DMS53 treated with DMSO at 0.1 percent for 48 hours (cell line): Measurements from ENCODE around the gene TARS2.

Experiments
- DNase-seq: peaks from one replicate; lab custom pipeline; 2025; ENCODE audit not compliant: unreplicated experiment; lab: John Stamatoyannopoulos, UW

TARS2 gene

GRCh38 chr1:150536836-150537731 lies 49.9 kb downstream of the TARS2 start:
- no peak for DNase-seq

- no peak for DNase-seq
Observed at GRCh38 chr1:150537732-150538684, 50.8 kb downstream of the TARS2 start.

- DNase-seq: no peak
Observed at GRCh38 chr1:150543500-150544143, 56.4 kb downstream of the TARS2 start.

- DNase-seq: no peak
Observed at GRCh38 chr1:150544204-150544603, 57.0 kb downstream of the TARS2 start.

GRCh38 chr1:150545486-150546032 lies 58.3 kb downstream of the TARS2 start:
- no peak for DNase-seq

GRCh38 chr1:150546294-150546937 lies 59.2 kb downstream of the TARS2 start:
- no peak for DNase-seq

- DNase-seq: no peak
Observed at GRCh38 chr1:150548324-150548631, 61.1 kb downstream of the TARS2 start.

GRCh38 chr1:150548632-150549495 lies 61.6 kb downstream of the TARS2 start, which contains the start of gene ADAMTSL4:
ADAMTSL4 (plus strand) TSS chr1:150549408; CDS start chr1:150552289, 2,881 bp downstream.
- DNase-seq: peak; percentile 43

- DNase-seq: no peak
Observed at GRCh38 chr1:150549496-150550221, 62.4 kb downstream of the TARS2 start.

- DNase-seq: no peak
Observed at GRCh38 chr1:150550222-150551050, 63.2 kb downstream of the TARS2 start.

- no peak for DNase-seq
Observed at GRCh38 chr1:150551051-150551783, 64.0 kb downstream of the TARS2 start.

- no peak for DNase-seq
Observed at GRCh38 chr1:150551784-150552127, 64.5 kb downstream of the TARS2 start.

- no peak for DNase-seq
Observed at GRCh38 chr1:150552128-150552910, 65.1 kb downstream of the TARS2 start.

GRCh38 chr1:150552911-150553289 lies 65.7 kb downstream of the TARS2 start:
- DNase-seq: no peak

- DNase-seq: no peak
Observed at GRCh38 chr1:150553392-150554085, 66.3 kb downstream of the TARS2 start.

GRCh38 chr1:150554086-150554452 lies 66.8 kb downstream of the TARS2 start:
- DNase-seq: no peak
